Bronchial epithelial cell (primary cell): ENCODE results near the gene PAK5. TPM values are rescaled to one million over a fixed set of nuclear protein-coding genes. Genes with fewer than 3 reads are reported as not detected.
A peak's percentile ranks its signal among the peaks of the same experiment; 100 is the strongest.
"Not testable (repeated sequence)": the region's sequence is repeated elsewhere in the genome, so short reads cannot be mapped to it uniquely, and the experiment has no call there.

Experiments
- DNase-seq: peaks from one replicate; pipeline ENCODE4 v3.0.0-alpha.2; 2010; ENCODE audit warnings: low read depth
- FAIRE-seq: peaks from 2 replicates; lab custom pipeline; 2011; peaks lifted over from hg19 to GRCh38; lab: Jason Lieb, UNC
- H3K27me3 ChIP-seq: 2 replicates; pipeline ENCODE4 v1.5.1; 2011; ENCODE audit warnings: low read length; ENCODE audit not compliant: control insufficient read depth, insufficient read depth
- H3K36me3 ChIP-seq: 2 replicates; pipeline ENCODE4 v1.5.1; 2011; ENCODE audit warnings: low read length; ENCODE audit not compliant: control insufficient read depth, insufficient read depth
- H3K4me3 ChIP-seq: 2 replicates; pipeline ENCODE4 v1.5.1; 2011; ENCODE audit warnings: mild to moderate bottlenecking, low read depth, low read length, control low read depth
- CTCF ChIP-seq: IDR thresholded peaks from 2 replicates; pipeline ENCODE4 v1.5.1; 2011; ENCODE audit warnings: mild to moderate bottlenecking, moderate library complexity, low read length, control low read depth, inconsistent platforms; ENCODE audit not compliant: insufficient read depth, severe bottlenecking
- total RNA-seq: library from RNA; depleted of rRNA; stranded (reverse); fragments of >200 nt; gene quantifications from 2 replicates; pipeline ENCODE4 v1.2.1, GENCODE V29; 2014

The PAK5 gene
- total RNA-seq, 1 donor from 2014 or later = not detected

- H3K4me3 ChIP-seq = no peak overlapping the region
- FAIRE-seq = no peak
- no peaks in the 10 kb centered on the region for H3K27me3 ChIP-seq
- no peak for TF ChIP-seq CTCF
- no peak for DNase-seq
- H3K36me3 ChIP-seq = no peaks in the 10 kb centered on the region
These were observed 175.5 kb downstream of the PAK5 start for GRCh38 chr20:9663423-9663822.

GRCh38 chr20:9660236-9660868, 178.5 kb downstream of the PAK5 start:
- H3K36me3 ChIP-seq = no peaks in the 10 kb centered on the region
- H3K4me3 ChIP-seq = no peak overlapping the region
- FAIRE-seq (no peak), DNase-seq (peak; percentile 15)
- H3K27me3 ChIP-seq = no peaks in the 10 kb centered on the region
- TF ChIP-seq CTCF = no peak

- DNase-seq (no peak), FAIRE-seq (no peak)
- Histone ChIP-seq H3K4me3 (no peak overlapping the region), H3K36me3 (no peaks in the 10 kb centered on the region), H3K27me3 (no peaks in the 10 kb centered on the region)
- TF ChIP-seq CTCF = no peak
These were observed 191.1 kb downstream of the PAK5 start for GRCh38 chr20:9647741-9648140.

- Histone ChIP-seq H3K4me3 (no peak overlapping the region), H3K36me3 (no peaks in the 10 kb centered on the region), H3K27me3 (no peaks in the 10 kb centered on the region)
- no peak for TF ChIP-seq CTCF
- no peak for DNase-seq
- no peak for FAIRE-seq
These were observed 192.5 kb downstream of the PAK5 start for GRCh38 chr20:9646375-9646774.

GRCh38 chr20:9642882-9643281, 196.0 kb downstream of the PAK5 start:
- DNase-seq = no peak
- TF ChIP-seq CTCF = no peak
- no peaks in the 10 kb centered on the region for H3K27me3 ChIP-seq
- no peaks in the 10 kb centered on the region for H3K36me3 ChIP-seq
- FAIRE-seq = no peak
- no peak overlapping the region for H3K4me3 ChIP-seq

GRCh38 chr20:9641499-9642000, 197.3 kb downstream of the PAK5 start:
- not testable (repeated sequence) for DNase-seq, FAIRE-seq, H3K4me3 ChIP-seq, H3K27me3 ChIP-seq, H3K36me3 ChIP-seq
